HuH-7.5 (cell line): ENCODE results near the gene EFEMP1.

Experiments used
- DNase-seq: peaks from one replicate; pipeline ENCODE4 v3.0.0; 2011; ENCODE audit warnings: low spot score

Gene EFEMP1

DNA sequence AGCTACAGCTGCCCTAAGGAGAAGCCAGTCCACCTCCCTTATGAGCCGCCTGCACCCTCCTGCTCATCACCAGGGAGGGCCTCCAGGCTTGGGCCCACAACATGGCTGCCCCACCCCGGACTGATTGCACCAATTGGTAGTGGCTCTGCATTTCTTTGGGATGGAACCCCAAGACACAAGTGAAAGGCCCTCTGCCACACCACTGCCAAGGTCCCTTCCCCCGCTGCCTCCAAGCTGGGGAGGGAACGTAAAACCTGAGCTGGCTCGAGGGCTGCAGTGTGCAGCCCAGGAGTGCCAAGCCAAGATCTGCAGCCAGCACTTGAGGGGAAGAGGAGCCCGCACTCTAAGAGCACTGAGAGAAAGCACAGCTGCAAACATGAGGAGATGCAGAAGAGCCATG is 97.3 kb downstream of the EFEMP1 start:
- DNase-seq: no peak

DNA sequence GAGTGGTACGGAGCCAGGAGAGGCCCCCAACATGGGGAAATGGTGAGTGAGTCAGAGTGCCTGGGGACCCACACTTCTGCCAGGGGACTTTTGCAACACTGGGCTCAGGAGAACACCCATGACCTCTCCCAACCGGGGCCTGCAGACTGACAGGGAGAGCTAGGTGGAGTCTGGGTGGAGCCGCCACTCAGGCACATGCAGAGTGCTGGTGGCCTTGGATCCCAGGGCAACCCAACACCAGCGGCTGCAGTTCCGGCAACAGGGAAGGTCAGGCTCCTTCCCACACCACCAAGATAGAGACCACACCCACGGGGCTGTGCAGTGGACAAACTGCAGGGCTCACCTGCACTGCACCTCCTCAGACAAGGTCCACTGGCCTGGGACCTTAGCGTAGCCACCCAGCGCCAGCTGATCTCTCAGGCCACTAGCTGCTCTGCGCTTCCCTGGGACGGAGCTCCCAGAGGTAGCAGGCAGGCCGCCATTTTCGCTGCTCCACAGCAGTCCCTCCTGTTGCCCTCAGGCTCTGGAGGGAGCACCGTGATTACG is 99.0 kb downstream of the EFEMP1 start:
- no peak for DNase-seq
